Body of pancreas (tissue), 4 donors: ENCODE data around the gene MEG3. TPM values are rescaled to one million over a fixed set of nuclear protein-coding genes. Genes with fewer than 3 reads are reported as not detected.

Experiments used
- ATAC-seq: fragments of 150-250 bp; one replicate; pipeline ENCODE4 v1.9.1; 2016
- DNase-seq, 4 donors: peaks; one replicate each; pipeline ENCODE4 v3.0.0-alpha.2; 2019
- H3K27ac ChIP-seq, 4 donors: fragments of 200-600 bp; sonication (generic); 1 replicate in 3 of 4; 2 replicates in 1 of 4; pipeline versions ENCODE4 v1.5.1 to v1.6.1; 2016 to 2019; ENCODE audit warnings: mild to moderate bottlenecking in 1 of 4, mixed read lengths in 1 of 4, moderate library complexity in 1 of 4
- H3K27me3 ChIP-seq, 2 donors: fragments of 200-600 bp; sonication (generic); one replicate each; pipeline ENCODE4 v1.6.0; 2016; ENCODE audit warnings: mild to moderate bottlenecking in 1 of 2
- H3K36me3 ChIP-seq, 2 donors: fragments of 200-600 bp; sonication (generic); replicated peaks in 1 of 2; 2 replicates each; pipeline ENCODE4 v1.5.1; 2016; ENCODE audit warnings: low read depth in 2 of 2; ENCODE audit not compliant: insufficient read depth in 1 of 2
- H3K4me1 ChIP-seq: fragments of 200-600 bp; sonication (generic); one replicate; pipeline ENCODE4 v1.6.0; 2016
- H3K4me3 ChIP-seq, 2 donors: fragments of 200-600 bp; sonication (generic); 1 replicate in 1 of 2; 2 replicates in 1 of 2; pipeline ENCODE4 v1.5.1; 2016 to 2019
- H3K9me3 ChIP-seq, 3 donors: fragments of 200-600 bp; sonication (generic); 1 replicate in 2 of 3; 2 replicates in 1 of 3; pipeline ENCODE4 v1.5.1; 2016
- CTCF ChIP-seq, 7 experiments: fragments of 450-650 bp in 4 of 7; fragments of 200-600 bp in 3 of 7; sonication (generic) in 3 of 7; IDR thresholded peaks; one replicate each; pipeline ENCODE4 v1.5.1; 2016 to 2019; ENCODE audit warnings: antibody characterized with exemption in 7 of 7
- POLR2A ChIP-seq, 3 donors: fragments of 450-650 bp; IDR thresholded peaks; one replicate each; pipeline ENCODE4 v1.6.1; 2016; ENCODE audit warnings: antibody characterized with exemption in 3 of 3, mild to moderate bottlenecking in 2 of 3
- WGBS, 2 donors: methylation state at CpG; one replicate each; pipeline ENCODE4 v1.1.5; 2017; 5-methylcytosine and 5-hydroxymethylcytosine counted together
- intact Hi-C: fragments of 100-400 bp; cut with DNase I; formaldehyde crosslinking; loops from one replicate; pipeline ENCODE4 v1.15.1; 2023
- total RNA-seq, 2 donors: library from RNA; depleted of rRNA; stranded (reverse); fragments of >200 nt; gene quantifications; one replicate each; pipeline ENCODE4 v1.1.0, GENCODE V29; 2016

The MEG3 gene
- total RNA-seq, 2 donors from 2014 or later: 150 to 537 TPM

- H3K27ac ChIP-seq: no peak overlapping the region
- H3K36me3 ChIP-seq: no peaks in the 10 kb centered on the region
- no peaks in the 10 kb centered on the region for H3K9me3 ChIP-seq
- intact Hi-C loops: no loop called here
- DNase-seq (no peak), ATAC-seq (no peak)
- TF ChIP-seq POLR2A (IDR thresholded peaks at IDR 0.05) (no peak), CTCF (IDR thresholded peaks at IDR 0.05) (no peak)
- H3K4me3 ChIP-seq: no peak overlapping the region
- H3K4me1 ChIP-seq: no peaks in the 10 kb centered on the region
- H3K27me3 ChIP-seq: no peaks in the 10 kb centered on the region
- WGBS, 2 donors: 69 to 87% methylated on average over 3 to 14 of the region's 14 CpGs
These were observed 13.8 kb downstream of the MEG3 start for GRCh38 chr14:100839681-100840111.

GRCh38 chr14:100840286-100841065, 14.6 kb downstream of the MEG3 start:
- Histone ChIP-seq H3K27me3 (no peaks in the 10 kb centered on the region), H3K36me3 (no peaks in the 10 kb centered on the region), H3K4me3 (no peak overlapping the region), H3K9me3 (no peaks in the 10 kb centered on the region), H3K4me1 (no peaks in the 10 kb centered on the region), H3K27ac (no peak overlapping the region)
- TF ChIP-seq CTCF (IDR thresholded peaks at IDR 0.05): no peak
- TF ChIP-seq POLR2A (IDR thresholded peaks at IDR 0.05): no peak
- intact Hi-C loops: no loop called here
- 83% methylated on average over 21 of the region's 21 CpGs for WGBS, 2 donors
- ATAC-seq: no peak
- DNase-seq: no peak

- intact Hi-C loops: no loop called here
- Histone ChIP-seq H3K4me1 (no peaks in the 10 kb centered on the region), H3K27ac (no peak overlapping the region), H3K9me3 (no peaks in the 10 kb centered on the region), H3K4me3 (no peak overlapping the region), H3K36me3 (no peaks in the 10 kb centered on the region), H3K27me3 (no peaks in the 10 kb centered on the region)
- no peak for TF ChIP-seq POLR2A (IDR thresholded peaks at IDR 0.05)
- no peak for TF ChIP-seq CTCF (IDR thresholded peaks at IDR 0.05)
- WGBS, 2 donors: 79 to 80% methylated on average over 4 to 21 of the region's 21 CpGs
- ATAC-seq: no peak
- no peak for DNase-seq
These were observed 15.3 kb downstream of the MEG3 start for GRCh38 chr14:100841066-100841760.

GRCh38 chr14:100841761-100842403, 16.0 kb downstream of the MEG3 start:
- H3K4me1 ChIP-seq: no peaks in the 10 kb centered on the region
- 69 to 73% methylated on average over 10 to 15 of the region's 15 CpGs for whole genome bisulfite sequencing, 2 donors
- no peaks in the 10 kb centered on the region for H3K9me3 ChIP-seq
- no peaks in the 10 kb centered on the region for H3K36me3 ChIP-seq
- intact Hi-C loops: no loop called here
- no peaks in the 10 kb centered on the region for H3K27me3 ChIP-seq
- H3K4me3 ChIP-seq: no peak overlapping the region
- DNase-seq: no peak
- no peak for TF ChIP-seq POLR2A (IDR thresholded peaks at IDR 0.05)
- no peak for TF ChIP-seq CTCF (IDR thresholded peaks at IDR 0.05)
- no peak overlapping the region for H3K27ac ChIP-seq
- no peak for ATAC-seq
